ACC112 (cell line): Measurements from ENCODE around the gene MPZL1.

Experiments
- H2AFZ ChIP-seq: fragments of 200-600 bp; sonication (generic); one replicate; pipeline ENCODE4 v1.6.0; 2017; ENCODE audit warnings: antibody characterized with exemption, low read length; ENCODE audit not compliant: unreplicated experiment
- H3K27ac ChIP-seq: fragments of 200-600 bp; sonication (generic); 2 replicates; pipeline ENCODE4 v1.5.1; 2014; ENCODE audit warnings: low read depth, mild to moderate bottlenecking, antibody characterized with exemption, low read length, moderate library complexity
- H3K27me3 ChIP-seq: fragments of 200-600 bp; sonication (generic); 2 replicates; pipeline ENCODE4 v1.6.1; 2014; ENCODE audit warnings: mild to moderate bottlenecking, antibody characterized with exemption, low read length, moderate library complexity, mixed read lengths; ENCODE audit not compliant: insufficient read depth
- H3K36me3 ChIP-seq: fragments of 200-600 bp; sonication (generic); 2 replicates; pipeline ENCODE4 v1.6.1; 2016; ENCODE audit warnings: mild to moderate bottlenecking, antibody characterized with exemption, low read length, moderate library complexity, mixed read lengths; ENCODE audit not compliant: insufficient read depth
- H3K4me1 ChIP-seq: fragments of 200-600 bp; sonication (generic); one replicate; pipeline ENCODE4 v1.6.1; 2016; ENCODE audit warnings: low read length, mixed read lengths; ENCODE audit not compliant: insufficient read depth, unreplicated experiment, control insufficient read depth
- H3K4me3 ChIP-seq: fragments of 200-600 bp; sonication (generic); 2 replicates; pipeline ENCODE4 v1.5.1; 2014; ENCODE audit warnings: mild to moderate bottlenecking, low read depth, low read length
- H3K79me2 ChIP-seq: fragments of 200-600 bp; sonication (generic); one replicate; pipeline ENCODE4 v1.6.0; 2016; ENCODE audit warnings: low read length; ENCODE audit not compliant: control insufficient read depth, unreplicated experiment, insufficient read depth

MPZL1 gene

DNA sequence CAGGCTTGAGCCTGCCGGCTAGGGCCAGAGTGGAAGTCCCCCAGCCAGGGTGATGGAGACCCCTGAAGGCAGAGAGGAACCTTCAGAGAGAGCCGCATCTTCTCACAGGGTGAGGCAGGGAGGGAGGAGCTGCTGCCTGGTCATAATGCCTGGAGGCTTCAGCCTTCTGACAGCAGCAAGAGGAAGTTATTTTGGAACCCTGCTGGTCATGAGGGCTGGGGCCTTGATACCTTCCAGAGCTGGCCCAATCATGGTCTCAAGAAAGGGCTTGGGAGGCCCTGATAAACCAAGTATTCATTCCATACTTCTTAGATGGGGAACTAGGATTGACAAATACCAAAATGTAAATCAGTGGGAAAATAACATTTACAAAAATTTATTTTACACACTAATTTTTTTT, 26.6 kb upstream of the MPZL1 start:
- Histone ChIP-seq H3K4me1 (peaks cover under 1% of the 10 kb centered on the region), H2AFZ (no peak overlapping the region), H3K36me3 (no peaks in the 10 kb centered on the region), H3K27me3 (no peaks in the 10 kb centered on the region), H3K27ac (no peak overlapping the region), H3K79me2 (no peaks in the 10 kb centered on the region), H3K4me3 (no peak overlapping the region)

DNA sequence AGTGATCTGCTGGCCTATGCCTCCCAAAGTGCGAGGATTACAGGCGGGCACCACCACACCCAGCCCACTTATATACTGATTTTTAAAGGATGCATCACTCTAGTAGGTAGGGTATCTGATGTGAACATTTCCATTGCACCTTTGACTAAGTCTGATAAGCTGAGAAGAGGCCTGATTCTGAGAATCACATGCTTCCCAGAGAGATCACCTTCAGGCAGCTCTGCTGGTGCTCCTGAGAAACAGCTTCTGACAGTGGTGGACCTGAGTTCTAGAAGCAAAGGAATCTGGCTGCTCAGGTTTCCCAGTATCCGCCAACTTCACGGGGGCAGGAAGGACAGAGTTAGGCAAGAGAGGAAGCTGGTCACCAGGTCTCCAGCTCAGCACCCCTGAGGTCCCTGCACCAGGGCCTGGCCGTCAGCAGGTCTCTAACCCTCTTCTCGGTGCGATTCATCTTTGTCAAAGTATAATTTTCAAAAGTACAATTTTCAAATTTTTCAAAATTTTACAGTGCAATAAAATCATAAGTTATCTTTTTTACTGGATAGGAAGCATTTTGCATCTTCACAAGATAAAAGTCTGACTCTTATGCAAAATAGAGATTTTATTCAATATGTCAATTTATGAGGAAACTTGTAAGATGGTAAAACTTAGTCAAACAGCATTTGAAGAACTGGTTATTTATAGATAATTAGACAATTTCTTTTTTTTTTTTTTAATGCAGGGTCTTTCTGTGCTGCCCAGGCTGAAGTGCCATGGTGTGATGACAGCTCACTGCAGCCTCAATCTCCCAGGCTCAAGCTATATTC, 25.8 kb upstream of the MPZL1 start:
- Histone ChIP-seq H3K36me3 (no peaks in the 10 kb centered on the region), H2AFZ (no peak overlapping the region), H3K79me2 (no peaks in the 10 kb centered on the region), H3K4me3 (no peak overlapping the region), H3K27me3 (no peaks in the 10 kb centered on the region), H3K27ac (no peak overlapping the region), H3K4me1 (no peaks in the 10 kb centered on the region)

DNA sequence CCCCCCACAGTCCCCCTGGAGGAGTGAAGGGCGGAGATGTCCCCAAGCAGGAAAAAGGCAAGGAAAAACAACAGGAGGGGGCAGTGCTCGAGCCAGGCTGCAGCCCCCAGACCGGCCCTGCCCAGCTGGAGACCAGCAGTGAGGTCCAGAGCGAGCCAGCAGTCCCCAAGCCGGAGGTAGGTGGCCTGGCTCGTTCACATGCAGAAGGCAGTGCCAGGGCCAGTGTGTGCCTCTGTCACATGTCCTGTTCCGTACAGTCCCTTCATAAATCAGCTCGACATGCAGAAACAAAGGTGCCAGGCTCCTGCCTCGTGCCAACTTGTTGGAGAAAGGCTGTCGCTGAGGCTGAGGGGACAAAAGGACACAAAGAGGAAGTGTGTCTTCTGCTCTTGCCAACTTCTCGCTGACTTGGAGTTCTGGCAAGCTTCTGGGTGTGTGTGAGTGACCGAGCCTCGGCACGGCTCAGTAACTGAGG, 24.1 kb upstream of the MPZL1 start:
- H2AFZ ChIP-seq = no peak overlapping the region

DNA sequence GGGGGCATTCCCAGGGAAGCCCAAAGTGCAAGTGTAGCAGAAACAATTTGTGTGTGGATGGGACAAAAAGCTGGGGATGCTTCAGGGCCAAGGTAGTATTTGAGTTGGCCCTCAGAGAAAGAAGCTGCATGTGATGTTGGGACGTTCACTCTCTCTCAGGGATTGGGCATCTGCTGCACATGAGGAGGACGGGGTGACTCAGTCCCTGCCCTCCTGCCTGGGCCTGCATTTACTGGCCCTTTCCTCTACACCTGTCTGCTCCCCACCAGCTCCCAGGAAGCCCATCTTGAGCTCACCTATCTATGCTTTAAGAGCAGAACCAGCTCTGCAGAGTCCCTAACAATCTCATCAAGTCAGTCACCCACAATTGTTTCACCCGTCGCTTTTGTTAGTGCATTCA, 23.5 kb upstream of the MPZL1 start:
- Histone ChIP-seq H3K79me2 (no peaks in the 10 kb centered on the region), H3K27ac (no peak overlapping the region), H3K4me3 (no peak overlapping the region), H3K4me1 (no peaks in the 10 kb centered on the region), H3K36me3 (no peaks in the 10 kb centered on the region), H3K27me3 (0 out of 2 replicates have a peak, but pooled peaks cover 5% of the 10 kb centered on the region), H2AFZ (no peak overlapping the region)

More for the DNA sequence above, 24.1 kb upstream of the MPZL1 start:
- H3K4me3 ChIP-seq = no peak overlapping the region
- 0 out of 2 replicates have a peak, but pooled peaks cover 5% of the 10 kb centered on the region for H3K27me3 ChIP-seq
- H3K27ac ChIP-seq = no peak overlapping the region
- no peaks in the 10 kb centered on the region for H3K4me1 ChIP-seq
- no peaks in the 10 kb centered on the region for H3K79me2 ChIP-seq
- no peaks in the 10 kb centered on the region for H3K36me3 ChIP-seq

DNA sequence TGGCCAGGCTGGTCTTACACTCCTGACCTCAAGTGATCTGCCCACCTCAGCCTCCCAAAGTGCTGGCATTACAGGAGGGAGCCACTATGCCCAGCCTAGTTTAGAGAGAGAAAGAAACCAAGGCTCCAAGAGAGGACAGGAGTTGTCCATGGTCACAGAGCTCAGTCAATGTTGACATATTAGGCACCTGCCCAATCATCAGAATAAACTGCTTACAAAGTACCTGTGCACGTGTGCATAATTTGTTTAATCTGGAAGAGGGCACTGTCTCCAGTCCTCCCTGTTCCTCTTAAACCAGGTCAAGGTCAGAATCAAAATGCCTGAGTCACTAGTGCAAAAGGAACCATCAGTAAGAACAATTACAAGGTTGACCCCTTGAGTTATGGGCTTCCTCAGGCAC, 20.3 kb upstream of the MPZL1 start:
- no peak overlapping the region for H3K27ac ChIP-seq
- no peak overlapping the region for H2AFZ ChIP-seq
- H3K79me2 ChIP-seq = no peaks in the 10 kb centered on the region
- no peaks in the 10 kb centered on the region for H3K4me1 ChIP-seq
- H3K4me3 ChIP-seq = no peak overlapping the region
- H3K27me3 ChIP-seq = 0 out of 2 replicates have a peak, but pooled peaks cover 8% of the 10 kb centered on the region
- H3K36me3 ChIP-seq = no peaks in the 10 kb centered on the region

DNA sequence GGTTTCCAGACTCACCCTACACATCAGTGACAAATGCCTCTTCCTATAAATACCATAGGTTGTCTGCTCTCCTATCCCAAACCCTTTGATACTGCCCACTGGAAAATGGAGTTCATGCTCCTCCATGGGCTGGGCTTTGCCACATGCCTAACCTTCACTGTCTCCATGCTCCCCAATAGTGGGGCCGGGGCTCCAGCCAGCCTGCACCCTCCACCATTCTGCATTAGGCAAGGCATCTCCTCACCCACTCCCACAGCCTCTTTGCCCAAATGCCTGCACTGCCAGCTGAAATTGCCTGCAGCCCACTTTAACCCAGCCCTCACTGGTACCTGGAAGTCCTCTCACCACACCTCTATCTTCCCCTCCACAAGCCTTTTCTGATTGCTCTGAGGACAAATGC, 18.2 kb upstream of the MPZL1 start:
- Histone ChIP-seq H3K4me1 (no peaks in the 10 kb centered on the region), H3K27me3 (0 out of 2 replicates have a peak, but pooled peaks cover 8% of the 10 kb centered on the region), H2AFZ (no peak overlapping the region), H3K27ac (no peak overlapping the region), H3K4me3 (no peak overlapping the region), H3K36me3 (no peaks in the 10 kb centered on the region), H3K79me2 (no peaks in the 10 kb centered on the region)

DNA sequence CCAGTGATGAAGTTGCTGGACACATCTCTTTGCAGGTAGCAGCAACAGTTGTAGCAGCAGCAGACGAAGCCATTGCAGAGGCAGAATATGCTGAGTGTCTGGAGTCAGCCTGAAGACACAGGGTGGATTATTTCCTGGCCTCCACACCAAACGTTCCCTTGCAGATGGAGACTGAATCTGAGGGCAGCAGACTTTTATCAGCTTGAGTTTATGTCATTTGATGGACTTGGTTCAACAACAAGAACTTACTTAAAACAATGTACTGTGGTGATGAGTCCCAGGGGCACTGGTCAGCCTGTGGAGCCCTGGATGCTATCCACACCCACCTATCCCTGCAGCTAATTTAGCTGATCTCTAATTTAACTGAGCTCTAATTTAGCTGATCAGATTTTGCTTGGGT, 17.1 kb upstream of the MPZL1 start:
- Histone ChIP-seq H3K4me1 (peaks cover 6% of the 10 kb centered on the region), H3K36me3 (no peaks in the 10 kb centered on the region)

DNA sequence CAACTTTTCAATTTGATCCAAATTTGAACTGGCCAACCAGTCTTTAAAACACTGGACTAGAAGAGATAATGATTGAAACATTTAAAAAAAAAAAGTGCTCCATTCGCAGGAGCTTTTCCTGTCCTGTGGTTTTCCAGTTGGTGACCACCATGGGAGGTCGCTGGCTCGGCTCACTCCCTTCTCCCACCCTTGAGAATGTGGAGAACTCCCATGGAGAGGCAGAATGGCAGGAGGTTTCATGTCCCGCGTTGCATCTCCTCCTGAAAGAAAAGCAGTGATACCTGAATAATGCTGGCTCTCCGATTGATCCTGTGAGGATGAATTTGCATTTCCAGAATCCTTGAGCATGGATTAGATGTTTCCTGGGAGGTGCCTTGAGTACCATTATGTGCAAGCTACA, 16.5 kb upstream of the MPZL1 start:
- Histone ChIP-seq H3K27ac (no peak overlapping the region), H3K4me1 (peaks cover 6% of the 10 kb centered on the region), H3K79me2 (no peaks in the 10 kb centered on the region), H3K4me3 (no peak overlapping the region), H3K36me3 (no peaks in the 10 kb centered on the region), H2AFZ (no peak overlapping the region), H3K27me3 (0 out of 2 replicates have a peak, but pooled peaks cover 8% of the 10 kb centered on the region)

More for the DNA sequence above, 17.1 kb upstream of the MPZL1 start:
- H2AFZ ChIP-seq = no peak overlapping the region
- no peaks in the 10 kb centered on the region for H3K79me2 ChIP-seq
- 0 out of 2 replicates have a peak, but pooled peaks cover 8% of the 10 kb centered on the region for H3K27me3 ChIP-seq
- no peak overlapping the region for H3K4me3 ChIP-seq
- H3K27ac ChIP-seq = no peak overlapping the region

DNA sequence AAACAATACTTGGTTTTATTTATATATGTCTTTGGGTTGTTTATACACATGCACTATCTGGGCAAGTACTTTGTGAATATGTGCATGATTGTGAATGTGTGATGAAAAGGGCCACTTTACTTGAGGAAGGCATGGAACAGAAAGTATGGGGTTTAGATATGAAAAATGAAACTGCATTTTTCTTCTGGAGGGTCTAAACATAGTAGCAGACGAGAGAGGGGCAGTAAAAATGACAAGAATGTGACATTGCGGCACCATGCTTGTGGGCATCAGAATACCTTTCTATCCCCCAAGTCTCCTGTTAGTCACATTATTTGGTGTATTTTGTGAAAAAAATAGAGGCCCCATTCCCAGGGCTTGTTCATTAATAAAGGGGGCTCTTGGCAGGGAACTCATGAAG, 15.4 kb upstream of the MPZL1 start:
- Histone ChIP-seq H3K27ac (no peak overlapping the region), H3K36me3 (no peaks in the 10 kb centered on the region), H3K27me3 (0 out of 2 replicates have a peak, but pooled peaks cover 8% of the 10 kb centered on the region), H2AFZ (no peak overlapping the region), H3K4me1 (peaks cover 6% of the 10 kb centered on the region), H3K4me3 (no peak overlapping the region), H3K79me2 (no peaks in the 10 kb centered on the region)

DNA sequence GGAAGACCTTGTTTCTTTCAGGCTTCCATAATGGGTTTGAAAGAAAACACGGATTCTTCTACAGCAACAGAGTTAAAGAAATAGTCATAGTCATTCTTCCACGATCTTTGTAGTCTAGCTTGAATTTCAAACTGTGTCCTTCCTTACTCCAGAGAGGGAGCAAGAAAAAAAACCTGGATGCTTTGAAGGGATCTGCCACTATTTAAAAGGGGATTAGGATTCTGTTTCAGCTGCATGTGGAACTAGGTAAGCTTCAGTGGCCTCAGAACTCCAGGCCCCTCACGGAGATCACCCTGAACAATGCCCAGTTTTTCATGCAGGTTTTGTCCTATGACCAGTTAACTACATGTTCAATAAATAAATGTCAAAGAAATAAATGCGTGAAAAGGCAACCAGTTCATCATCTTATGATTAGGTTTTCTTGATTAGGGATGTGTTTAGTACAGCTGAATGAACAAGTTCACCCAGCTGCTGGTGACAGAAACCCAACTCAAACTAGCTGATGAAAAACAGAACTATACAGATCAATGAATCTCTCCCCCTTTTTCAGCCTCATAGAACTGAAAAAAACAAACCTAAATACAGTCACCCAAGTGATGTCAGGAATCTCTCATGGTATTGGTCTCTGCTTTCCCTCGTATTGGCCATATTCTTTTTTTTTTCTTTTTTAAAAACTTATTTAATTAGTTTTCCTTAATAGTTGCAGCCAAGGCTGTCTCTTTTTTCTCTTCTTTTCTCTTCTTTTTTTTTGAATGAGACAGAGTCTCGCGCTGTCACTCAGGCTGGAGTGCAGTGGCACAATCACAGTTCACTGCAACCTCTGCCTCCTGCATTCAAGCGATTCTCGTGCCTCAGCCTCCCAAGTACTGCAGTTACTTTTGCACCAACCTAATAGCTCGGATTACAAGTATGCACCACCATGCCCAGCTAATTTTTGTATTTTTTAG, 14.6 kb upstream of the MPZL1 start:
- Histone ChIP-seq H3K4me3 (no peak overlapping the region), H2AFZ (no peak overlapping the region), H3K27me3 (0 out of 2 replicates have a peak, but pooled peaks cover 3% of the 10 kb centered on the region), H3K79me2 (no peaks in the 10 kb centered on the region), H3K36me3 (no peaks in the 10 kb centered on the region), H3K4me1 (peaks cover 6% of the 10 kb centered on the region), H3K27ac (no peak overlapping the region)
